Measurements from ENCODE around the gene ACSL6. TPM values are rescaled to one million over a fixed set of nuclear protein-coding genes. Genes with fewer than 3 reads are reported as not detected.

The ACSL6 gene
- total RNA-seq (2014; rRNA removed; shearing (Covaris generic); ENCODE audit: low replicate concordance) = not detected in 2 replicates

- in situ Hi-C loops (cut with HindIII; ENCODE audit: low pct_unique_long_range_greater_than_20kb, low sequenced_read_pairs) = no loop called here
- no peak for DNase-seq (ENCODE audit: low read depth)
Observed at GRCh38 chr5:132011622-132012343, at the start of gene ACSL6. TSS of gene ACSL6 (minus strand) at chr5:132011658. CDS start at chr5:132011553, 105 bp downstream.

GRCh38 chr5:132060501-132061161, 49.2 kb upstream of the ACSL6 start, which contains the start of gene IL3:
TSS of gene IL3 (plus strand) at chr5:132060655. CDS start at chr5:132060707, 52 bp downstream.
- in situ Hi-C loops (cut with HindIII; ENCODE audit: low pct_unique_long_range_greater_than_20kb, low sequenced_read_pairs) = no loop called here
- DNase-seq (ENCODE audit: low read depth) = no peak

GRCh38 chr5:132059696-132060500, 48.4 kb upstream of the ACSL6 start:
- in situ Hi-C loops (cut with HindIII; ENCODE audit: low pct_unique_long_range_greater_than_20kb, low sequenced_read_pairs) = no loop called here
- DNase-seq (ENCODE audit: low read depth) = no peak

GRCh38 chr5:132059043-132059695, 47.7 kb upstream of the ACSL6 start:
- no peak for DNase-seq (ENCODE audit: low read depth)
- in situ Hi-C loops (cut with HindIII; ENCODE audit: low pct_unique_long_range_greater_than_20kb, low sequenced_read_pairs) = no loop called here

GRCh38 chr5:132058646-132059042, 47.2 kb upstream of the ACSL6 start:
- DNase-seq (ENCODE audit: low read depth) = no peak
- in situ Hi-C loops (cut with HindIII; ENCODE audit: low pct_unique_long_range_greater_than_20kb, low sequenced_read_pairs) = no loop called here

GRCh38 chr5:132057498-132058255, 46.2 kb upstream of the ACSL6 start:
- DNase-seq (ENCODE audit: low read depth) = no peak
- in situ Hi-C loops (cut with HindIII; ENCODE audit: low pct_unique_long_range_greater_than_20kb, low sequenced_read_pairs) = no loop called here

GRCh38 chr5:132056610-132057497, 45.4 kb upstream of the ACSL6 start:
- DNase-seq (ENCODE audit: low read depth) = no peak
- in situ Hi-C loops (cut with HindIII; ENCODE audit: low pct_unique_long_range_greater_than_20kb, low sequenced_read_pairs) = no loop called here

- DNase-seq (ENCODE audit: low read depth) = no peak
- in situ Hi-C loops (cut with HindIII; ENCODE audit: low pct_unique_long_range_greater_than_20kb, low sequenced_read_pairs) = no loop called here
Observed at GRCh38 chr5:132055808-132056609, 44.6 kb upstream of the ACSL6 start.

GRCh38 chr5:132055441-132055807, 44.0 kb upstream of the ACSL6 start:
- in situ Hi-C loops (cut with HindIII; ENCODE audit: low pct_unique_long_range_greater_than_20kb, low sequenced_read_pairs) = no loop called here
- DNase-seq (ENCODE audit: low read depth) = no peak

GRCh38 chr5:132054697-132055440, 43.4 kb upstream of the ACSL6 start:
- in situ Hi-C loops (cut with HindIII; ENCODE audit: low pct_unique_long_range_greater_than_20kb, low sequenced_read_pairs) = no loop called here
- DNase-seq (ENCODE audit: low read depth) = no peak

- in situ Hi-C loops (cut with HindIII; ENCODE audit: low pct_unique_long_range_greater_than_20kb, low sequenced_read_pairs) = no loop called here
- no peak for DNase-seq (ENCODE audit: low read depth)
Observed at GRCh38 chr5:132054031-132054696, 42.7 kb upstream of the ACSL6 start.

GRCh38 chr5:132053483-132053882, 42.0 kb upstream of the ACSL6 start:
- DNase-seq (ENCODE audit: low read depth) = no peak
- in situ Hi-C loops (cut with HindIII; ENCODE audit: low pct_unique_long_range_greater_than_20kb, low sequenced_read_pairs) = no loop called here

GRCh38 chr5:132052520-132052919, 41.1 kb upstream of the ACSL6 start:
- in situ Hi-C loops (cut with HindIII; ENCODE audit: low pct_unique_long_range_greater_than_20kb, low sequenced_read_pairs) = no loop called here
- no peak for DNase-seq (ENCODE audit: low read depth)

- no peak for DNase-seq (ENCODE audit: low read depth)
- in situ Hi-C loops (cut with HindIII; ENCODE audit: low pct_unique_long_range_greater_than_20kb, low sequenced_read_pairs) = no loop called here
Observed at GRCh38 chr5:132050661-132051552, 39.4 kb upstream of the ACSL6 start.
